Upper lobe of right lung (tissue), 1 donor: Measurements from ENCODE around the gene TMEM52. TPM values are rescaled to one million over a fixed set of nuclear protein-coding genes. Genes with fewer than 3 reads are reported as not detected.
A peak's percentile ranks its signal among the peaks of the same experiment; 100 is the strongest.

Experiments used
- ATAC-seq: fragments of 200-7000 bp; cut with Tn5 transposase; one replicate; pipeline ENCODE4 v1.9.1; 2020; ENCODE audit warnings: mild to moderate bottlenecking, moderate library complexity
- DNase-seq: peaks from one replicate; pipeline ENCODE4 v3.0.0-alpha.2; 2020
- H3K27ac ChIP-seq: fragments of 200-600 bp; one replicate; pipeline ENCODE4 v1.8.0; 2022
- H3K27me3 ChIP-seq: fragments of 200-600 bp; one replicate; pipeline ENCODE4 v1.8.0; 2022; ENCODE audit warnings: mild to moderate bottlenecking
- H3K36me3 ChIP-seq: fragments of 200-600 bp; one replicate; pipeline ENCODE4 v1.8.0; 2022
- H3K4me1 ChIP-seq: fragments of 200-600 bp; one replicate; pipeline ENCODE4 v1.8.0; 2022
- H3K4me3 ChIP-seq: fragments of 200-600 bp; one replicate; pipeline ENCODE4 v1.8.0; 2022; ENCODE audit warnings: mild to moderate bottlenecking
- H3K9me3 ChIP-seq: fragments of 200-600 bp; one replicate; pipeline ENCODE4 v1.8.0; 2022
- CTCF ChIP-seq: fragments of 200-600 bp; IDR thresholded peaks from one replicate; pipeline ENCODE4 v1.8.0; 2022; ENCODE audit warnings: antibody characterized with exemption
- intact Hi-C: fragments of 100-400 bp; cut with DNase I; formaldehyde crosslinking; loops from one replicate; pipeline ENCODE4 v1.11.0; 2022
- total RNA-seq: library from RNA; stranded (reverse); fragmentation: NEBNext Ultra II Directional; extraction: Animal tissue kit (Norgen Biotek cat#: 25700); gene quantifications from one replicate; pipeline ENCODE4 v1.2.1, GENCODE V29; 2021
- donor health status: DM: no; HTN: yes; CAD: no; lungs with severe emphysema.

Gene TMEM52
- total RNA-seq, 1 donor from 2014 or later = 1.5 TPM

GRCh38 chr1:1964811-1965210, 45.7 kb upstream of the TMEM52 start:
- no peaks in the 10 kb centered on the region for H3K9me3 ChIP-seq
- peaks cover 21% of the 10 kb centered on the region for H3K27me3 ChIP-seq
- ATAC-seq (no peak), DNase-seq (no peak)
- no peaks in the 10 kb centered on the region for H3K4me1 ChIP-seq
- no peak overlapping the region for H3K27ac ChIP-seq
- intact Hi-C loops = no loop called here
- no peak for TF ChIP-seq CTCF
- no peaks in the 10 kb centered on the region for H3K36me3 ChIP-seq
- H3K4me3 ChIP-seq = no peak overlapping the region

GRCh38 chr1:1963570-1963969, 44.5 kb upstream of the TMEM52 start:
- Histone ChIP-seq H3K9me3 (no peaks in the 10 kb centered on the region), H3K27me3 (peaks cover 21% of the 10 kb centered on the region), H3K4me3 (no peak overlapping the region), H3K27ac (no peak overlapping the region), H3K36me3 (no peaks in the 10 kb centered on the region), H3K4me1 (no peaks in the 10 kb centered on the region)
- TF ChIP-seq CTCF = no peak
- no peak for DNase-seq
- no peak for ATAC-seq
- intact Hi-C loops = no loop called here

DNA sequence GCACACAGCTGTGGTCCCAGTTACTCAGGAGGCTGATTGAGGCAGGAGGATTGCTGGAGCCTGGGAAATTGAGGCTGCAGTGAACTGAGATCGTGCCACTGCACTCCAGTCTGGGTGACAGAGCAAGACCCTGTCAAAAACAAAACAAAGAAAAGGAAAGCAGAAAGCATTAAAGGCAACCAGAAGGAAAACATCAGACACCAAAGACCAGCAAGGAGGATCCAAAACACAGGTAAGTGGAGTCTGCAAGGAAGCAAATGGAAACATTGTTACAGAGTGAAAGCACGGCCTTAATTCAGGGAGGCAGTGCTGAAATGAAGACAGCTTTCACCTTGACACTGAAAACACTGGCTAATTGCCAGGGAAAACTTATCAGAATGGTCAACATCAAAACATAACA, 43.7 kb upstream of the TMEM52 start:
- no peak for TF ChIP-seq CTCF
- no peak for ATAC-seq
- intact Hi-C loops = no loop called here

DNA sequence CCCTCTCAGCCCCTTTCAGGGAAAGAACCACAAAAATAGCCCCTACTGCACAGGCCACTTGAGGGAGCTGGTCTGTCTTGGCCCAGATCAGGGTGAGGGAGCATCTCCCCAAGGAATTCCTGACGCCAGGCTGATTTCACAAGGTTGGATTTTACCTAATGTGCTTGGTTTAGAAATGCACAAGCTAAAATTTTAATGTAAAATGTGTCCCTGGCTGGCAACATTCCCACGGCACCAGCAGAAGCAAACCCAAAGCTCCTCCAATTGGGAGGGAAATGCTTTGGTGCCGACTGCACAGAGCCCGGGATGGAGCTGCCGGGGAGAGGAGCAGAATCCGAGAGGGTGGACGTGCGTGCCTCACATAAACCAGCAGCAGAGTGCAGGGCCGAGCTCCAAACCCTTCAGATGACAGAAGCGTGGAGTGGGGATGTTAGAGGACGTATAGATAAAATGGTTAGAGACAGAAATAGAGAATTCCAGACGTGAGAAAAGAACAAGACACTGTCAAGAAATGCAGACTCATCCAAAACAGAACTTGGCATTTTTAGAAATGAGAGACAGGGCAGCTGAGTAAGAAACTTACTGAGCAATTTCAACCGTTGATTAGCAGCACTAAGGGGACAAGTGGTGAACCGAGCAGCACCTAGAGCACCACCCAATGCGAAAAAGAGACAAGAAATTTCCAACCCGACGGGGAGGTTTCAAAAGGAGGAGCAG, 41.6 kb upstream of the TMEM52 start:
- Histone ChIP-seq H3K9me3 (no peaks in the 10 kb centered on the region), H3K27ac (no peak overlapping the region), H3K4me1 (no peaks in the 10 kb centered on the region), H3K36me3 (no peaks in the 10 kb centered on the region), H3K27me3 (peaks cover 16% of the 10 kb centered on the region), H3K4me3 (no peak overlapping the region)
- ATAC-seq (no peak), DNase-seq (no peak)
- intact Hi-C loops = no loop called here
- no peak for TF ChIP-seq CTCF

More for the DNA sequence above, 43.7 kb upstream of the TMEM52 start:
- Histone ChIP-seq H3K9me3 (no peaks in the 10 kb centered on the region), H3K36me3 (no peaks in the 10 kb centered on the region), H3K27me3 (peaks cover 21% of the 10 kb centered on the region), H3K4me3 (no peak overlapping the region), H3K27ac (no peak overlapping the region), H3K4me1 (no peaks in the 10 kb centered on the region)
- DNase-seq = no peak

DNA sequence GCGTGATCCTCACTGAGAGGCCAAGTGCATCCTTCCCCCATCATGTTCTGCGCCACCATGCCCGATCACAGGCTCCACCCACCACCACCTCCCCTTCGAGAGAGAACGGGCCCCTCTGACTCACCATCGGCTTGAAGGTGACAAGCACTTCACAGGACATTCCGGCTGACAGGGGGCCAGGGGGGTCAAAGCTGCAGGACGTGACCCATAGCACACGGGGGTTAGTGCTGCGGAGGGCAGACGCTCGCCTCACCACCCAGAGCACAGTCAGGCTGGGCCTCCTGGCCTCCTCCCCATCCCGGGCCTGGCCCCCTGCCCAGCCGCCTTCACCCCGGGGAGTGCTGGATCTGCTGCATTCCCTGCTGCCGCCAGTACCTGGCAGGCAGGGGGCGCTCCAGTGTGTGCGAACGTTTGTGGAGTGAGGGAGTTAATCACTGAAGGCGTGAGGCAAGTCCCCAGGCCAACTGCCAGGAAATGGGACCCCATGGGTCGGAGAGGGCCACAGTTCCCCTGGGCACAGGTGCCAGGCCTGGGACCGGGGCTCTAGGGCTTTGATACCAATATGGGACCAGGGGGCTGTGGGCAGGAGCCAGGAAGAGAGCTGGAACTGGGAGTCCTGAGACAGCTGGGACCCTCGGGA, 40.9 kb upstream of the TMEM52 start:
- Histone ChIP-seq H3K27ac (no peak overlapping the region), H3K36me3 (no peaks in the 10 kb centered on the region), H3K4me3 (no peak overlapping the region), H3K4me1 (no peaks in the 10 kb centered on the region), H3K27me3 (peaks cover 11% of the 10 kb centered on the region), H3K9me3 (no peaks in the 10 kb centered on the region)
- DNase-seq (peak; percentile 95), ATAC-seq (peak; percentile 91)
- intact Hi-C loops = no loop called here
- peak; percentile 78 for TF ChIP-seq CTCF
